Vagina (tissue), 2 donors: ENCODE measurements around the gene MDGA2. TPM values are rescaled to one million over a fixed set of nuclear protein-coding genes. Genes with fewer than 3 reads are reported as not detected.

Experiments
- DNase-seq, 2 donors: peaks; one replicate each; pipeline ENCODE4 v3.0.0-alpha.2; 2017; ENCODE audit errors: extremely low spot score in 2 of 2
- H3K27ac ChIP-seq: fragments of 200-600 bp; sonication (generic); one replicate; pipeline ENCODE4 v1.5.1; 2019
- H3K27me3 ChIP-seq: fragments of 200-600 bp; sonication (generic); one replicate; pipeline ENCODE4 v1.5.1; 2019
- H3K36me3 ChIP-seq, 2 donors: fragments of 200-600 bp; sonication (generic); one replicate each; pipeline ENCODE4 v1.5.1; 2017 to 2019
- H3K4me1 ChIP-seq: fragments of 200-600 bp; sonication (generic); one replicate; pipeline ENCODE4 v1.5.1; 2019
- H3K4me3 ChIP-seq, 2 donors: fragments of 200-600 bp; sonication (generic); 1 replicate in 1 of 2; 2 replicates in 1 of 2; pipeline ENCODE4 v1.5.1; 2016 to 2019
- H3K9me3 ChIP-seq: fragments of 200-600 bp; sonication (generic); one replicate; pipeline ENCODE4 v1.5.1; 2019
- CTCF ChIP-seq, 3 experiments: fragments of 450-650 bp in 2 of 3; fragments of 200-600 bp in 1 of 3; sonication (generic) in 1 of 3; IDR thresholded peaks; one replicate each; pipeline ENCODE4 v1.5.1; 2017 to 2019; ENCODE audit warnings: antibody characterized with exemption in 3 of 3, mild to moderate bottlenecking in 2 of 3, moderate library complexity in 2 of 3
- POLR2A ChIP-seq, 2 donors: fragments of 450-650 bp; IDR thresholded peaks; one replicate each; pipeline ENCODE4 v1.6.1; 2017; ENCODE audit warnings: antibody characterized with exemption in 2 of 2, mild to moderate bottlenecking in 2 of 2, moderate library complexity in 2 of 2
- POLR2AphosphoS5 ChIP-seq, 2 donors: sonication (generic); formaldehyde crosslinking; IDR thresholded peaks; one replicate each; pipeline ENCODE4 v1.9.0; 2017; ENCODE audit warnings: antibody characterized with exemption in 2 of 2, mild to moderate bottlenecking in 2 of 2, low read depth in 1 of 2; ENCODE audit not compliant: insufficient read depth in 1 of 2
- intact Hi-C: fragments of 100-400 bp; cut with DNase I; formaldehyde crosslinking; loops from one replicate; pipeline ENCODE4 v1.15.1; 2023
- total RNA-seq: library from RNA; depleted of rRNA; stranded (reverse); fragments of >200 nt; gene quantifications from one replicate; pipeline ENCODE4 v1.2.3, GENCODE V29; 2016

The MDGA2 gene
- total RNA-seq, 1 donor from 2014 or later, result not detected

DNA sequence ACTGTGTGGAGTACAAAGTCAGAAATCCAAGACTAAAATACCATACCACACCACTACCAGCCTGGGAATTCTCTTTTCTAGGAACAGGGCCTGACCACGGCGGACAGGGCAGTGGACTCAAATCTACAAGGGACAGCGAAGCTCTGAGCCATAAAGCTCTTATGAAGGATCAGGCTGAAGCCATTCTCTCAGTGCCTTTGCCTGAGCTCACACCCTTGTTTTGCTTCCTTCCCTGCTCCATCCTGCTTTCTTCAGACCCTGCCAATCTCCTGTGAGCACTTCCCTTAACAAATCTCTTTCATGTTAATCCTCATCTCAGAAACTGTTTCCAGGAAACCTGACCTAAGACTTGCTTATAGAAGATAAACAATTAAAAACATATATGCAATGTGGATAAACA is 398.5 kb downstream of the MDGA2 start:
- TF ChIP-seq POLR2AphosphoS5 (IDR thresholded peaks at IDR 0.05; ENCODE audit: insufficient read depth in 1 of 2, low read depth in 1 of 2), result no peak
- no peak for TF ChIP-seq POLR2A (IDR thresholded peaks at IDR 0.05)
- no peak for TF ChIP-seq CTCF (IDR thresholded peaks at IDR 0.05)
- H3K9me3 ChIP-seq, result no peaks in the 10 kb centered on the region
- intact Hi-C loops, result no loop called here

DNA sequence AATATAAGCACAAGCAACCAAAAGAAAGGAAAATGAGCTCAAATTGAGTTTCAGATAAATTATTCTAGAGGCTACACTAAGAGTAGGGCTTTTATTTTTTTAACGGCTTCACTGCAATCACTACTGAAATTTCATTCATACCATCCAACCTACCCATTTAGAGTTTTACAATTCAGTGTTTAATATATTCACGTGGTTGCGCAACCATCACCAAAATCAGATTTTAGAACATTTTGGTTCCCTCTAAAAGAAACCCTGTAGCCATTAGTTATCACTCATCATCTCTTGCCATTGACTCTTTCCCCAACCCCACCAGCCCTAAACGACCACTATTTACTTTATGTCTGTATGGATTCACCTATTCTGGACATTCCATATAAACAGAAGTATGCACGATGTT is 401.5 kb downstream of the MDGA2 start:
- DNase-seq, result no peak
- no peak overlapping the region for H3K4me3 ChIP-seq
- no peaks in the 10 kb centered on the region for H3K27me3 ChIP-seq
- no peak overlapping the region for H3K27ac ChIP-seq
- H3K36me3 ChIP-seq, result no peaks in the 10 kb centered on the region
- no peaks in the 10 kb centered on the region for H3K4me1 ChIP-seq
- TF ChIP-seq POLR2AphosphoS5 (IDR thresholded peaks at IDR 0.05; ENCODE audit: insufficient read depth in 1 of 2, low read depth in 1 of 2), result no peak
- intact Hi-C loops, result no loop called here
- H3K9me3 ChIP-seq, result no peaks in the 10 kb centered on the region

More for the DNA sequence above, 398.5 kb downstream of the MDGA2 start:
- DNase-seq, result no peak
- no peaks in the 10 kb centered on the region for H3K36me3 ChIP-seq
- H3K4me3 ChIP-seq, result no peak overlapping the region
- no peak overlapping the region for H3K27ac ChIP-seq
- no peaks in the 10 kb centered on the region for H3K4me1 ChIP-seq
- H3K27me3 ChIP-seq, result no peaks in the 10 kb centered on the region

DNA sequence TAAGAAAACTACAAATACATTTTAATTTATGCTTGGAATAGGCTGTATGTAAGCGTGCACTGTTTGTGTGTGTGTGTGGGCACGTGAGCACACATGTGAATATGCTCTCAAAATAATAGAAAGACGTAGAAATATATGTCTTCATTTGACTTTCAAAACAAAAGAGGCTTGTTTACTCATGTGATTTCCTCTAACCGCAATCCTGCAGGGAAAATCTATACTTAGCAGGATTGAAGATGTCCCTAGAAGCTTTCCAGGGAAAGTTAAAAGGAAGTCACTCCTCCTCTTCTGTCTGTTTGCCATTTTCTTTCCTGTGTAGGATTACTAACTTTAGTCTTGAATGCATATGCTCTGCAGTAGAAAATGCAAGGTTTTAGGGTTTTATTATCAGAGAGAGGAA is 404.7 kb downstream of the MDGA2 start:
- TF ChIP-seq CTCF (IDR thresholded peaks at IDR 0.05), result no peak
- no peak for TF ChIP-seq POLR2A (IDR thresholded peaks at IDR 0.05)
- no peak for TF ChIP-seq POLR2AphosphoS5 (IDR thresholded peaks at IDR 0.05; ENCODE audit: insufficient read depth in 1 of 2, low read depth in 1 of 2)
- H3K36me3 ChIP-seq, result no peaks in the 10 kb centered on the region
- DNase-seq, result no peak
- no peak overlapping the region for H3K27ac ChIP-seq
- no peaks in the 10 kb centered on the region for H3K4me1 ChIP-seq
- no peaks in the 10 kb centered on the region for H3K9me3 ChIP-seq
- H3K27me3 ChIP-seq, result no peaks in the 10 kb centered on the region
- H3K4me3 ChIP-seq, result no peak overlapping the region
- intact Hi-C loops, result no loop called here

- TF ChIP-seq POLR2AphosphoS5 (IDR thresholded peaks at IDR 0.05; ENCODE audit: insufficient read depth in 1 of 2, low read depth in 1 of 2) (no peak), POLR2A (IDR thresholded peaks at IDR 0.05) (no peak), CTCF (IDR thresholded peaks at IDR 0.05) (no peak)
- Histone ChIP-seq H3K27ac (no peak overlapping the region), H3K4me1 (no peaks in the 10 kb centered on the region), H3K36me3 (no peaks in the 10 kb centered on the region), H3K4me3 (no peak overlapping the region), H3K9me3 (no peaks in the 10 kb centered on the region), H3K27me3 (no peaks in the 10 kb centered on the region)
- intact Hi-C loops, result no loop called here
- DNase-seq, result no peak
Measured at GRCh38 chr14:47269756-47270492, 405.5 kb downstream of the MDGA2 start.

GRCh38 chr14:47264842-47265241 is 410.6 kb downstream of the MDGA2 start:
- intact Hi-C loops, result no loop called here
- no peaks in the 10 kb centered on the region for H3K9me3 ChIP-seq
- TF ChIP-seq POLR2AphosphoS5 (IDR thresholded peaks at IDR 0.05; ENCODE audit: insufficient read depth in 1 of 2, low read depth in 1 of 2) (no peak), POLR2A (IDR thresholded peaks at IDR 0.05) (no peak), CTCF (IDR thresholded peaks at IDR 0.05) (no peak)
- no peak overlapping the region for H3K27ac ChIP-seq
- no peak overlapping the region for H3K4me3 ChIP-seq
- no peaks in the 10 kb centered on the region for H3K27me3 ChIP-seq
- no peak for DNase-seq
- no peaks in the 10 kb centered on the region for H3K36me3 ChIP-seq
- H3K4me1 ChIP-seq, result no peaks in the 10 kb centered on the region
